CD4-positive, alpha-beta T cell treated with Interferon gamma for 1 hour (primary cell): ENCODE results near the gene YY2.
"Not testable (repeated sequence)": the region's sequence is repeated elsewhere in the genome, so short reads cannot be mapped to it uniquely, and the experiment has no call there.

ENCODE experiments used
- DNase-seq: peaks from one replicate; pipeline ENCODE4 v3.0.0-alpha.2; 2020

The YY2 gene

DNA sequence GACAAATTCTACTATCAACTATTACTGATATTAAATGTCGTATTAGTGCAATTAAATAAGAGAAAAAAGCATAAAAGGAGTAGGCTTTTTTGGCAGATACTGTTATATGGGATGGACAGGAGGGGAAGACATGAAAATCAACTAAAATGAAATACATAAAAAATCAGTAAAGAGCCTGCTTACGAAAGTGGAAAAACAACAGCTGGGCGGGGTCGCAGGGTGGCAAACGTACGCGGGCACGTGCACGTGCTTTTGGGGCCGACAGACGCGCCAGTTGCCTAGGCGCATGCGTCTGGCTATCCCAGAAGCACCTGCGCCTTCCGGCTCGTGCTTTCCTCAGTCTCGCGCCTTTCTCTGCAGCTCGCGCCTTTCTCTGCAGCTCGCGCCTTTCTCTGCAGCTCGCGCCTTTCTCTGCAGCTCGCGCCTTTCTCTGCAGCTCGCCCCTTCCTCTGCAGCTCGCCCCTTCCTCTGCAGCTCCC, at the start of gene YY2:
YY2 (plus strand) TSS at position 51 of the 479 bp plus-strand sequence. CDS start 498 bp downstream, outside the sequence.
- DNase-seq = no peak

DNA sequence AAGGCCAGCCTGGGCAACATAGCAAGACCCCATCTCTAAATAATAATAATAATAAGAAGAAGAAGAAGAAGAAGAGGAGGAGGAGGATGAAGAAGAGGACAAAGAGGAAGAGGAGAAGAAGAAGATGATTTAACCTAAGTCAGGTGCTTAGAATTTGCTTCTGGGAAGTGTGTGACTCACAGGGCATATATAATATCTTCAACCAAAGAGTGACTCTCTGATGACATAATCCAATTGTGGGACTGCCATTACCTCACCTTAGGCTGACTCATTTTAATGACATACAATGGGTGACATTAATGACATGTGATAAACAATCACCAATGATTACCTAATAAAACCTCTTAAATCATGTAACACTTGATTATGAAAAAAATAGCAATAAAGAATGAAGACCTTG, 49.1 kb upstream of the YY2 start:
- no peak for DNase-seq

DNA sequence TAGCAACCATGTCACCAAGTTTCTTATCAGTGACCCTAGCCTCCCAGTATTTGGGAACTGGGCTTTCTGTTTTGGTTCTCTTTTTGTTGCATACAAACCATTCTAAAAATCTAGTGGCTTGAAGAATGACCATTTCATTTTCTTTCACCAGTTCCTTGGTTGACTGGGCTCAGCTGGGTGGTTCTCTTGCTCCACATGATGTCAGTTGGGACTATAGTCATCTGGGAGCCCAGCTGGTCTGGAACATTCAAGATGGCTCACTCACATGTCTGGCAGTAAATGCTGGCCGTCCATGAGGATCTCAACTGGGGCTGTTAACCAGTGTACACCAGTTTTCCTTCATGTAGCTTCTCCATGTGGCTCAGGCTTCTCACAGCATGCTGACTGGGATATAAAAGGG, 44.0 kb upstream of the YY2 start:
- no peak for DNase-seq

DNA sequence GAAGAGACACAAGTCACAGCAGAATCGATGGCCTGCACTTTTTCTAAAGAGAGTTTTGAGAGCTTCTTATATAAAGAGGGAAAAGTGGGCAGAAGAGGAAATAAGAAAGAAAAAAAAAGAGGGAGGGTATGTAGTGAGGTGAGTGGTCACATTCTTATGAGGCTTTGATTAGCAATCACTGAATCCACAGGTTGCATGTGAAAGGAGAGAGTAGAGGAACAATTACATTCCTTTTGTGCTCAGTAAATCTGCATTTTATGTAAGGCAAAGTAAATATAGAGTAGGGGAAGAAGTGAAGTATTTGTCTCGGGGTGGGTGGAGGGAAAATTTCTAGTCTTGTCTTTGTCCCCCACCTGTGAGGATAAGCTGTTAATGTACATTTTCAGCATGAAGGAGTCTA, 43.2 kb upstream of the YY2 start:
- DNase-seq = no peak

DNA sequence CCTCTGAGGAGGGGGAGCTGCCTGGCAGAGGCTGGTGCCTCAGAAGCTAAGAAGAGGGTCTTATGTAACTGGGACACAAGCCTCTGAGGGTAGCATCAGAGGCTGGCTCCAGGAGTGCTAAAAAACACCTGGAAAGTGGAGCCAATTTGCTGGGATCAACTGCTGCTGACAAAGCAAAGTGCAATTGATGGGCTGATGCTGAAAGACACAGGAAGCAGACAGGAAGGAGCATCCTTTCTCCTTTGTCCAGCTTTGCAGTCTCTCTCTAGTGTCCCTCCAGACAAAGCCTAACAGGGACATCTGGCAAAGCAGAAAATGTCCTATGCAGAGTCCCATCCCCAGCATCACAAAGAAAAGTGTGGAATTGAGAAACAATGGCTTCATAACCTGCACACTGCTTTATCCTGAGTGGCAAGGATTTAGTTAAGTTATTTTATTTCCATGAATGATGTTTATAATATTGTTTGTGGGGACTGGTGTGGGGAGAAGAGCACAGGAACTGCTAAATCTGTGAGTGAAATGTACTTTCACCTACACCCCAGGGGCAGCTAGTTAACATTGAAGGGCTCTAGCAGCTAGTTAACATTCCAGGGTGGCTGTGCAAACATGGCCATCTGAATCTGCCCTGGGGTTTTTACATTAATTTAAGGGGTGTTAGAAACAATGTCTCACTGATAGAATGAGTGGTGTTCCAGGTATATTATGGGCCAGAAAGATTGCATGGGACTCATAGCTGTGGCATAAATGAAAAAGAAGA, 42.0 kb upstream of the YY2 start:
- no peak for DNase-seq

DNA sequence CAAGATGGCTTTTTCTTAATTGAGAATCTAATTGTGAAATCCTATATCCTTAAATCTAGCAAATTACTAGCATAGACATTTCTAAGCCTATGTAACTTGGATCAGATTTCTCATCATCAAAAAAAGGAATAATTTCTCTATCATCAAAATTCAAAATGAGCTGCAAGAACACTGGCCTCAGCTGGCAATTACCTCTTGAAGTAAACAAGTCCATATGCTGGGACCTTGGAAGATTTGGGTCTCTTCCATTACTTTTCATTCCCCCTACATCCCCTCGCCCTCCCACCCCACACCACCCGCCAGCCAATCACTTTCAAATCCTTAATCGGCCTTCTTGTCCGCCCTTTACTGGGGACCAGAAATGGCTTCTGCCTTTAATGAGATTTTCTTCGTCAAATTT, 39.7 kb upstream of the YY2 start:
- DNase-seq = no peak

DNA sequence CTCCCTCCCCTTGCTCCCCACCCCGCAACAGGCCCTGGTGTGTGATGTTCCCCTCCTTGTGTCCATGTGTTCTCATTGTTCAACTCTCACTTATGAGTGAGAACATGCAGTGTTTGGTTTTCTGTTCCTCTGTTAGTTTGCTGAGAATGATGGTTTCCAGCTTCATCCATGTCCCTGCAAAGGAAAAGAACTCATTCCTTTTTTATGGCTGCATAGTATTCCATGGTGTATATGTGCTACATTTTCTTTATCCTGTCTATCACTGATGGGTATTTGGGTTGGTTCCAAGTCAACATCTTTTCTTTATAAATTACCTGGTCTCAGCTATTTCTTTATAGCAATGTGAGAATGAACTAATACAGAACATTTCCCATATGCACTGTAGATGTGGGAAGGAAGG, 35.6 kb upstream of the YY2 start:
- DNase-seq = not testable (repeated sequence)

DNA sequence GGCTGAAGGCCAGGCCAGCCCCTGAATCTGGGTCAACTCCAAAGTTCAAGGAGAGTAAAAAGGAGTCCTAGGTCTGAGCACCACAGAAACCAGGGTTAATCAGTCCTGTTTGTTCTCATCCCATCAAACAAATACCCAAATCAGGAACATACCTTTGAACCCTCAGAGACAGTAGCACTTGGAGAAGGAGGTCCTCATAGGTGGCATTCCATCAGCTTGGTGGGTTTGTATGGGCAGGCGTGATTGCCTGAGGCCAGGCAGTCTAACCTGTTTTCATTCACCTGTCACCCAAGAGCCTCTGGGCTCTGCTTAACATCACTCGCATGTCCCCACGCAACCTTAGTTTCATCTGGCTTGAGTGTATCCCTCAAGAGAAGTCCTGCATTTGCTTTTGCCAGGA, 33.9 kb upstream of the YY2 start:
- no peak for DNase-seq

DNA sequence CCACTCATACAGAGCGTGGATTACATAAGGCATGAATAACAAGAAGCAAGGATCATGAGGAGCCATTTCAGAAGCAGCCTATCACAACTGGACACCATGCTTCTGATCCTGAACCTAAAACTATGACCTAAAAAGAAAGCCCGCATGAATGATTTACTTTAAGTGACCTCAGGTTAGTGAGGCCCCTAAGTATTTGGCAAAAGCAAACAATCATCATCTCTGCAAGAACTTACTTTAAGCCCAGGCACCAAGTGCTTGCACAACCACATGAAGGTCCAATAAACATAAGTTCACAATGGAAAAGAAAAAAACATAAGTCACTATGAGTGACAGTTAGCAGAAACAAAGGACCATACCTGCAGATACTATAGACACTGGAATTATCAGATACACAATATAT, 24.3 kb upstream of the YY2 start:
- DNase-seq = no peak

DNA sequence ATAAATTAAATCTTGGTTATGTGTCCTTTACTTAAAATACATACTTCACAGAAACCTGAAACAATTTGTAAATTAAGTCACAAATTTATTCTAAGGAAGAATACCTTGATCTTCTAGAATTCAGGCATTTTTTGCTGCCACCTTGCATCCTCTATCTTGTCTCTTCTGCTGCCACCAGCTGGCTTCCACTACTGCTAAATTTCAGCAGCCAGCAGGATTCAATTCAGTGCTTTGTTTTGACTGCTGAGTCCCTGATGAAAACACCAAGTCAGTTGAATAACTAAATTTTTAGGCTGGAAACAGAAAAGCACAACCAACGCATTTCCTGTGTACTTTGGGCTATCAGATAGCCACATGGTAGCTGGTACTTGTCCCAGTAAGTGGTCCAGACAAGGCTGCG, 18.7 kb upstream of the YY2 start:
- no peak for DNase-seq

DNA sequence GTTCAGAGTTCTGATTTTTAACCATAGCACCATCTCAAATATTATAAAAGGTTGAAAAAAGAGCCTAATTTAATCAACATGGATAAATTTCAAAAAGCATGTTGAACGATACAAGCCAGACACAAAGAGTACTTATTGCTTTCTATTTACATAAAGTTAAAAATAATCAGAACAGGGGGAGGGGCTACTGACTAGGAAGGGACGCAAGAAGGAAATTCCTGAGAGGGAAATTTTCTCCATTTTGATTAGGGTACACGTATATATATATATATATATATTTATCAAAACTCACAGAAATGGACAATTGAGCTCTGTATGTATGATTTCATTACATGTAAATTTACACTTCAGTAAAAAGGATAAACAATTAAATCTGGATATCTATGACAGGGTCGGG, 16.9 kb upstream of the YY2 start:
- DNase-seq = no peak

DNA sequence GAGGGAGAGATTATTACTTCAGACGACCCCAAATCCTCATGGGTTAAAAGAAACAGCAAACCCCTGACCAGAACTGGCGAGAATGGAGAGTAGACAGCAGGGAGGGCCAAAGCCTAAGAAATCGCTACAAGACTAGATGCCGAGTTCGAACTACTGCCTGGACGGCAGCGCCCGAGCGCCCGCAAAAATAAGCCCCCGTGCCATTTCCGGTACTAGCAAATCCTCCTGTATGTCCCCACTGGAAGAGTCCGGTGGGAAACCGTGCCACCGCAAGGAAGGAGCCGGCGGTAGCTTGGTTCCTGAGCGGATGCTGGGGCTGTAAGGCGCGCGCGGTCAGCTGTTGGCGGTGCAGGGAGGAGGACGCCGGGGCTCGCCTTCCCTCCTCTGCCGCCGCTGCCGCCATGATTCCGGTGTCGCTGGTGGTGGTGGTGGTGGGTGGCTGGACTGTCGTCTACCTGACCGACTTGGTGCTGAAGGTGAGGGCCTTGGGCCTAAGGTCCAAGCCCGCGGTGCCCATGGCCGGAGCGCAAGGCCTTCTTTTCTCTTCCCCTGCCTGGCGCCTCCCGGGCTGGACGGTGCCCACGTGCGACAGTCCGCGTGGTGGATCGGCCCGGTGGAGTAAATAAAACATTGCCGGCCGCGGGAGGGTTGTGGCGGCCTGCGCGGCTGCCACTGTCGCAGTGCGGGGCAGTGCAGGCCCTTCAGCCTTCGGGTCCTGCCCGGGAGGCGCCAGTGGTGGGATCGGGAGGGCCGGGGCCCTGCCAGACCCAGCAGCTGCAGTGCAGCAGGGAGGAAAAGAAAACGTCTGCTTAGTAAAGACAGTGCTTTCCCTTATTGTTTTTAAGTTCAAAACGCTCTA, 16.2 kb upstream of the YY2 start, which contains the start of gene MBTPS2:
MBTPS2 (plus strand) TSS at position 284 of the 859 bp plus-strand sequence; CDS start at position 402, 118 bp downstream.
- peak; percentile 77 for DNase-seq

DNA sequence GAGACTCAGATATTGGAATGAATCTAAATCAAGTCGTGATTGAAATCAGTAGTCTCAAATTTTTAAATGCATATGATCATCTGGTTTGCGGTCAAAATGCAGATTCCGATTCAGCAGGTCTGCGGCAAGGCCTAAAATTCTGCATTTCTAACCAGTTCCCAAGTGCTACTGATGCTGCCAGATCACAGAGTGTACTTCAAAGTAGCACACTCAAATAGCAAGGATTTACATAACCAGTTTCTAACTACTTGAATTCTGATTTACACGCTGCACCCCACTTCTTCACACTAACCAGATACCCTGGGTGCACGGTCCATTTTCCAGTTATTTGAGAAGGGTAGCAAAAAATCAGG, 15.6 kb upstream of the YY2 start:
- no peak for DNase-seq

DNA sequence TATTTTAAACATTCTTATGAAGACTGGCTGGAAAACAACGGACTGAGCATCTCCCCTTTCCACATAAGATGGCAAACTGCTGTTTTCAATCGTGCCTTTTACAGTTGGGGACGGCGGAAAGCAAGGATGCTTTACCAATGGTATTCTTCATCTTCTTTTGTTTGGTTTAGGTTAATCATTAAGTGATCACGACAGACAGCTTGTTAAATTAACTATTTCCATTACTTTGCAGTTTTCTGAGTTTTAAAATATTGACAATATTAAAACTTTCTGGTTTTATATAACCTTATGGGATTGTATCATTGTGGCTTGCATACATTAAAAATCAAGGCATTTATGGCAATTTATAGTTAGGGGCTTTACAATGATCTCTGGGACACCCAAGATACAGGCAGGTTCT, 12.6 kb upstream of the YY2 start:
- no peak for DNase-seq

DNA sequence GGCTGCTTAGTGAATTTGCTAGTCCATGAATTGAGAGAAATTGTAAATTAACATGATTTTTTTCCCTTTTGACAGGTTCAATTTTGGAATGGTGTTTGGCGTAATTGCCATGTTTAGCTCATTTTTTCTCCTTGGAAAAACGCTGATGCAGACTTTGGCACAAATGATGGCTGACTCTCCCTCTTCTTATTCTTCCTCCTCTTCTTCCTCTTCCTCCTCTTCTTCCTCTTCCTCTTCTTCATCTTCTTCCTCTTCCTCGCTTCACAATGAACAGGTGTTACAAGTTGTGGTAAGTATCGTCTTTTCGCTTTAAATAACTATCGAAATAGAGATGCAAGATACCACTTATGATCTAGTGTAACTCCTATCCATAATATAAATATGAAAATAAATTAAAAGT, 10.7 kb upstream of the YY2 start:
- no peak for DNase-seq

DNA sequence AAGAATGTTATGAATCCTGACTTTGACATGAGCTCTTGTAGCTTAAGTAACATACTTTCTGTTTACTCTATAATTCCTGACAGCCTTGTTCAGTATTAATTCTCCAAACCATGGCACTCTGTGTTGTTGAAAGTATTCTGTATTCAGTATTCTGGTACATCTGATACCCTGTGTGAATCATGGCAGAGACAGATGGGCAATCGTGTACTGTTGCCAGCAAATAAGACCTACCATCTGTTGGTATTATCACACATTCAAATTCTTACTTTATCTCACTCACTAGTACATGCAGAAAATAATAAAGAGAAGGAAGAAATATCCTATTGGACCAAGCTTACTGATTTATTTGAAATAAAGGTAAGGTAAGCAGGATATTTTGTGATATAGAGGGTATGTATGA, 8.4 kb upstream of the YY2 start:
- no peak for DNase-seq

DNA sequence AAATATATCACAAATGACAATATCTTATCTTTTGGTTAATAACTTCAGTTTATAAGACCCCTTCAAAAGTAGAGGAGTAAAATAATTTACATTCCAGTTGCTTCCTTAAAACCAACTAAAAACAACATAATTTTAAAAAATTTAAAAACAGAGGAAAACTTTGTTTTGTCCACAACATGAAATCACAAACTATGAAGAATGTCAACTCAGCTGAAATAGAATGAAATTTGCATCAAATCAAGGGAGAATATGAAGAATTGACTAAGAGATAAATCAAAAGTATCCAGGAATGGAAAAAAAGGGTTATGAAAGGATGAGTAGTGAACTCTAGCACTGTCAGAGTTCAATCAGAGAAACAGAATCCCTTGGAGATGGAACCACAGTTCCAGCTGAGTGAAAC, 2.2 kb upstream of the YY2 start:
- DNase-seq = no peak

DNA sequence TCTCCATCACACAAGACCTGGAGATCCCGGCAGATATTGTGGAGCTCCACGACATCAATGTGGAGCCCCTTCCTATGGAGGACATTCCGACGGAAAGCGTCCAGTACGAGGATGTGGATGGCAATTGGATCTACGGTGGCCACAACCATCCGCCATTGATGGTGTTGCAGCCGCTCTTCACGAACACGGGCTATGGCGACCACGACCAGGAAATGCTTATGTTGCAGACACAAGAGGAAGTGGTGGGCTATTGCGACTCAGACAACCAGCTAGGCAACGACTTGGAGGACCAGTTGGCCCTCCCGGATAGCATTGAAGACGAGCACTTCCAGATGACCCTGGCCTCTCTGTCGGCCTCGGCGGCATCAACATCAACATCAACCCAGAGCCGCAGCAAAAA, 717 bp downstream of the YY2 start:
- no peak for DNase-seq

DNA sequence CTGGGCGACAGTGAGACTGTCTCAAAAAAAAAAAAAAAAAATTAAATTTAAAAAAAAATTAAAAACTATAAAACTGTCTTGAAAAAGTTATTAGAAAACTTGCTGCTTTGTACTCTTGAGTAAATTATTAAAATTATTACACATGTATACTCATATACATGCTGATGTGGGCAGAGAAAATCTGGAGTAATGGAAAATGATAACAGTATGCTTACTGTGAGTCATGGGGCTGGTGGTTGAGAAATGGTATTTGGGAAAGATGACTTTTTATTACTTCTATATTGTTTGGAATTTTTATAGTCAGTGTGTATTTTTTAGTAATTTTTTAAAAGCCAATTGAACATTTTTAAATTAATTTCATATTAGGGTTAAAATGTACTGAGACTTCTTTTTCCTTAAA, 7.5 kb downstream of the YY2 start:
- no peak for DNase-seq

DNA sequence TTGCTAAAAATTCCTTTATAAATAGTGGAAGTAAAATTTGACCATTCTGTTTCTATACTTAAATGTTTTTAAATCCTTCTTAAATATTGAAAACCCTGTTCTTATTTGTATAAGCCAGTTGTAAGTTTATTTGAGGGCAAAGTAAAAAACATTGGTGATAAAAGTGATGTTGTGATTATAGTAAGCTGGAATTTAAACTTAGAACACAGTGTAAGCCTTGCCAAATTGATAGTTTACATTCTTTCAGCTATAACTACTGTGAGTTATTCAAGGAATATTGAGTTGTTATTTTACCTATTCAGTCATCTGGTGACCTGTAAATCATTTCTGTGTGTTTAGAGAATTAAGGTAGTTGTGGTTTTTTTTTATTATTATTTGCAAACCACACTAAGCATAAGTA, 9.6 kb downstream of the YY2 start:
- DNase-seq = no peak

DNA sequence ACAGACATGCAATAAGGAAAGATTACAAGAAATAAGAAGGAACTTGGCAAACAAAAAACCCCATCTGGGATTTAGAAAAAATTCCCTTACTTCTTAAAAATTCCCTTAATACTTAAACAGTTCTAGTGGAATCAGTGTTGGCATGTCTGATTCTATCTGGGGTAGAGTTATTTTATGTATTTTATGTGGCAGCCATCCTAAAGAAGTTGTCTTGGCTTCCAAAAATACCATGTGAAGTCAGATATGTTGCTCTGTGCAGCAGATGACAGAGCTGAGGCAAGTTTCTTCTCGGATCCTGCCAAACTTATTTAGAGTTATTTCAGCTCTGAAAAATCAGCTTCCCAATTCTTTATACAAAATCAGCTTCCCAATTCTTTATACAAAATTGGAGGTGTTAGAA, 14.7 kb downstream of the YY2 start:
- DNase-seq = no peak

DNA sequence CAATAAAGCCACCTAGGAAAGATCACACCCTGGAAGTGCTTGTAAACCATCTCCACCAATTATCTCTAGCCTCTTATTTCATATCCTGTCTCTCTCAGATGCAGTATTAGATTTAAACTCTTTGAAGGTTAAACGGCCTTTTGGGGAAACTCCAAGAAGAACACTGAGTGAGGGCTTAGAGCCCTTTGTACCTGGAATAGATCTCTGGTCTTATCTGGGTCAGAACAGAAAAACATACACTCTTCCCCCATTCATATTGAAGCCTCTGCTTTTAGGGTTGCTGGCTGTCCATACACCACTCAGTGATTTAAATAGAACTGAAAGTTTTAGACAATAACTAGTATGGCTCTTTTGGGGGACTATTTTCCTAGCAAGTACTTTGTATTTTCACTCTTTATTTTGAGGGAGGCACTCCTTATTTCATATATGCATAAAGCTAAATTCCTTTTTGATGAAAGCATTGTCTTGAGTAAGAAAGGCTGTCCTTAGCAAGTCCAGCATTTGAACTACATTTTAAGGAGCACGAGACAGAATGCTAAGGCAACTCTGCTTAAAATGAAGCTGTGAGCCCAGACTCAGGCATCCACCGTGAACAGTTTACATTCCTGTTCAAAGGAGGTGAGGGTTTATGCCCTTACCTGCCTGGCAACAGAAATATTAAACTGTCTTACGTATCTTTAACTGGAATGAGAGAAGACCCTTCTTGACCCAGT, 17.4 kb downstream of the YY2 start:
- DNase-seq = no peak

DNA sequence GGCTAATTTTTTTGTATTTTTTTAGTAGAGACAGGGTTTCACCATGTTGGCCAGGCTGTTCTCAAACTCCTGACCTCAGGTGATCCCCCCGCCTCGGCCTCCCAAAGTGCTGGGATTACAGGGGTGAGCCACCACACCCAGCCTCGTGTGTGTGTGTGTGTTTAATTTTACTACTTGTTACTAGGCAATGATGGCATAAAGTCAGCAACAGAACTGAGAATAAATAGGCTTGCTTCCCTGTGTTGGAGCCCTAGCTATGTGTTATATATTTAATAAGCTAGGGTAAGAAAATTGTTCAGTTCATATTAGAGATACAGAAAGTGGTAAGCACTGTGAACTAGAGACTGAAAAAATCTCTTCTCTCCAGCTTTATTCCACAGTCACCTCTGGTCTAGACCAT, 18.4 kb downstream of the YY2 start:
- DNase-seq = not testable (repeated sequence)

DNA sequence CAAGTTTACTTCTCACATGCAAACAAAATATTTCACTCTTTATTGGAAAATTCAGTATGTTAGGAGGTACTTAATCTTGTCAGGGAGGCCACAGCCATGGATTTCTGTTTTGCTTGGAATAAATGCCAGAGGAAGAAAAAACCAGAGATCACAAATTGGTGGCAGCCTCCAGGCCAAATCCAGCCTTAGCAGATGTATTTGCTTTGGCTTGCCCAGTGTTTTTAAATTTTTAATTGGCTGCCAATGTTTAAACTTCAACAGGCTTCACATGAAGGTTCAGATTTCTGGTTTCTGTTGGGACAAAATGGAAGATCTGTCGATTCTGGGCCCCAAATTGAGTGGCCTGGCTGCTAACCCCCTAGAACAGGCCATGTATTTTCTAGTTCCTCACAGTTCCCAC, 19.2 kb downstream of the YY2 start:
- DNase-seq = no peak
